ENCODE results near the gene PHLDA2. TPM values are rescaled to one million over a fixed set of nuclear protein-coding genes. Genes with fewer than 3 reads are reported as not detected.

Gene PHLDA2, protein sequence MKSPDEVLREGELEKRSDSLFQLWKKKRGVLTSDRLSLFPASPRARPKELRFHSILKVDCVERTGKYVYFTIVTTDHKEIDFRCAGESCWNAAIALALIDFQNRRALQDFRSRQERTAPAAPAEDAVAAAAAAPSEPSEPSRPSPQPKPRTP
- total RNA-seq = 89.6 and 96.1 TPM in 2 replicates
- long read RNA-seq, transcript PHLDA2-201 (2 exons, 955 nt) = major isoform, 30 of 30 reads
- long read RNA-seq, partial matches to known transcripts = 0 of 30 reads
- long read RNA-seq, other reads (novel, unspliced or antisense) = 0 of 30 reads

- no peaks in the 10 kb centered on the region for H3K27me3 Mint-ChIP-seq (ENCODE audit: unreplicated experiment)
- no peaks in the 10 kb centered on the region for H3K36me3 Mint-ChIP-seq (ENCODE audit: unreplicated experiment)
- H3K27ac Mint-ChIP-seq (ENCODE audit: unreplicated experiment) = peak within 1 kb of the TSS; percentile 98
- DNase-seq (ENCODE audit: extremely low spot score, unreplicated experiment) = no peak
- H3K9me3 Mint-ChIP-seq (ENCODE audit: unreplicated experiment) = no peaks in the 10 kb centered on the region
- H3K4me1 Mint-ChIP-seq (ENCODE audit: unreplicated experiment) = peaks cover 71% of the 10 kb centered on the region
- TF ChIP-seq, protein P1, sequence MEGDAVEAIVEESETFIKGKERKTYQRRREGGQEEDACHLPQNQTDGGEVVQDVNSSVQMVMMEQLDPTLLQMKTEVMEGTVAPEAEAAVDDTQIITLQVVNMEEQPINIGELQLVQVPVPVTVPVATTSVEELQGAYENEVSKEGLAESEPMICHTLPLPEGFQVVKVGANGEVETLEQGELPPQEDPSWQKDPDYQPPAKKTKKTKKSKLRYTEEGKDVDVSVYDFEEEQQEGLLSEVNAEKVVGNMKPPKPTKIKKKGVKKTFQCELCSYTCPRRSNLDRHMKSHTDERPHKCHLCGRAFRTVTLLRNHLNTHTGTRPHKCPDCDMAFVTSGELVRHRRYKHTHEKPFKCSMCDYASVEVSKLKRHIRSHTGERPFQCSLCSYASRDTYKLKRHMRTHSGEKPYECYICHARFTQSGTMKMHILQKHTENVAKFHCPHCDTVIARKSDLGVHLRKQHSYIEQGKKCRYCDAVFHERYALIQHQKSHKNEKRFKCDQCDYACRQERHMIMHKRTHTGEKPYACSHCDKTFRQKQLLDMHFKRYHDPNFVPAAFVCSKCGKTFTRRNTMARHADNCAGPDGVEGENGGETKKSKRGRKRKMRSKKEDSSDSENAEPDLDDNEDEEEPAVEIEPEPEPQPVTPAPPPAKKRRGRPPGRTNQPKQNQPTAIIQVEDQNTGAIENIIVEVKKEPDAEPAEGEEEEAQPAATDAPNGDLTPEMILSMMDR (IDR thresholded peaks at IDR 0.05) = no peak
- H3K4me3 Mint-ChIP-seq (ENCODE audit: unreplicated experiment) = peak within 1 kb of the TSS; percentile 90
Observed at GRCh38 chr11:2928605-2929530, at the start of gene PHLDA2. Gene PHLDA2 (minus strand): TSS chr11:2929420. CDS start chr11:2929364, 56 bp downstream.

GRCh38 chr11:2977113-2977512, 47.9 kb upstream of the PHLDA2 start:
- peaks cover 5% of the 10 kb centered on the region for H3K4me1 Mint-ChIP-seq (ENCODE audit: unreplicated experiment)
- TF ChIP-seq, protein P1 (IDR thresholded peaks at IDR 0.05) = no peak
- H3K36me3 Mint-ChIP-seq (ENCODE audit: unreplicated experiment) = peaks cover 36% of the 10 kb centered on the region
- no peak for DNase-seq (ENCODE audit: extremely low spot score, unreplicated experiment)
- no peaks in the 10 kb centered on the region for H3K9me3 Mint-ChIP-seq (ENCODE audit: unreplicated experiment)
- H3K27ac Mint-ChIP-seq (ENCODE audit: unreplicated experiment) = no peak overlapping the region
- no peak overlapping the region for H3K4me3 Mint-ChIP-seq (ENCODE audit: unreplicated experiment)
- H3K27me3 Mint-ChIP-seq (ENCODE audit: unreplicated experiment) = no peaks in the 10 kb centered on the region

DNA sequence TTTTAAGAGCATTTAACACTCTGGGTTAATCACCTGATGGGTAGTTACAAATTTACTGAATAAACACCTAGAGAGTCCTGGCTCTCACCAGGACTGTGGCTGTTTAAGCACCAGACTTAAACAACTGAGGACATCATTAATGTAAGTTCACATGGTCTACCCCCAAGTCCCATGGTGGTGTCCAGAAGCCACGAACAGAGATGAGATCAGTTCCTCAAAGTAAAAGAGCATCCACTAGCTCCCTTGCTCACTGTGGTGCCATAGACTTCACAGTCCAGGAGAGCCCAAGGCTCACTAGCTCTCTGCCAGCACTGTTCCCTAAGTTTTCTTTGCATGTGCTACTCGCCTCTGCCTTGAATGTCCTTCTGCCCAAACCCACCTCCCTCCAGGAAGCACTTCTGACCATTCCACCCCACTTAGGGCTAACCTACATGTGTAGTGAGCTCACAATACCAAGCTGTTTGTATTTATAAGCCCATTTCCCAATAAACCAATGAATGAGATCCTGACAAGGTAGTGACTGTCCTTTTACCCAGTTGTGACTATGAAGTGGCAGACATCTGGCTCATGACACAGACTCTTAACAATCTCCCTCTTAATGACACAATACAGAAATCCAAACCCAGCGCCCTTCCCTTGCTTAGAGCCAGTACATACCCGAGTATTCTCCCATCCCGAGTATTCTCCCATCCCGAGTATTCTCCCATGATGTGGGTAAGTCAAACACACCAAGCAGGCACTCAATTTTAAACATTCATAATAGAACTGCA, 47.3 kb upstream of the PHLDA2 start:
- Mint-ChIP-seq H3K9me3 (ENCODE audit: unreplicated experiment) (no peaks in the 10 kb centered on the region), H3K4me1 (ENCODE audit: unreplicated experiment) (peaks cover 2% of the 10 kb centered on the region), H3K27me3 (ENCODE audit: unreplicated experiment) (no peaks in the 10 kb centered on the region)

GRCh38 chr11:2975594-2975993, 46.4 kb upstream of the PHLDA2 start:
- Mint-ChIP-seq H3K9me3 (ENCODE audit: unreplicated experiment) (no peaks in the 10 kb centered on the region), H3K4me1 (ENCODE audit: unreplicated experiment) (no peaks in the 10 kb centered on the region), H3K27ac (ENCODE audit: unreplicated experiment) (no peak overlapping the region), H3K27me3 (ENCODE audit: unreplicated experiment) (no peaks in the 10 kb centered on the region), H3K4me3 (ENCODE audit: unreplicated experiment) (no peak overlapping the region), H3K36me3 (ENCODE audit: unreplicated experiment) (peaks cover 45% of the 10 kb centered on the region)
- DNase-seq (ENCODE audit: extremely low spot score, unreplicated experiment) = no peak
- TF ChIP-seq, protein P1 (IDR thresholded peaks at IDR 0.05) = peak; percentile 60

More for the DNA sequence above, 47.3 kb upstream of the PHLDA2 start:
- peaks cover 38% of the 10 kb centered on the region for H3K36me3 Mint-ChIP-seq (ENCODE audit: unreplicated experiment)
- no peak for DNase-seq (ENCODE audit: extremely low spot score, unreplicated experiment)
- no peak overlapping the region for H3K27ac Mint-ChIP-seq (ENCODE audit: unreplicated experiment)
- no peak overlapping the region for H3K4me3 Mint-ChIP-seq (ENCODE audit: unreplicated experiment)
- TF ChIP-seq, protein P1 (IDR thresholded peaks at IDR 0.05) = no peak

Data from osteocyte (in vitro differentiated cells).